Endodermal cell (in vitro differentiated cells): Measurements from ENCODE around the gene DCAF10. TPM values are rescaled to one million over a fixed set of nuclear protein-coding genes. Genes with fewer than 3 reads are reported as not detected.

Experiments
- DNase-seq: peaks from one replicate; pipeline ENCODE4 v3.0.0-alpha.2; 2017
- H3K27ac ChIP-seq: 2 replicates; pipeline ENCODE4 v1.5.1; 2013; ENCODE audit warnings: mild to moderate bottlenecking, low read depth, low read length, moderate library complexity
- H3K27me3 ChIP-seq: 2 replicates; pipeline ENCODE4 v1.6.1; 2013; ENCODE audit warnings: mild to moderate bottlenecking, low read length, moderate library complexity; ENCODE audit not compliant: insufficient read depth, control insufficient read depth, poor library complexity, severe bottlenecking
- H3K36me3 ChIP-seq: 2 replicates; pipeline ENCODE4 v1.7.0; 2013; ENCODE audit warnings: mild to moderate bottlenecking, low read length, moderate library complexity; ENCODE audit not compliant: control insufficient read depth, insufficient read depth
- H3K4me1 ChIP-seq: one replicate; pipeline ENCODE4 v1.7.0; 2013; ENCODE audit warnings: low read length; ENCODE audit not compliant: control insufficient read depth, insufficient read depth
- H3K4me3 ChIP-seq: 2 replicates; pipeline ENCODE4 v1.5.1; 2013; ENCODE audit warnings: mild to moderate bottlenecking, low read length, moderate library complexity
- H3K9ac ChIP-seq: 2 replicates; pipeline ENCODE4 v1.6.1; 2013; ENCODE audit warnings: mild to moderate bottlenecking, low read length, moderate library complexity; ENCODE audit not compliant: poor library complexity, severe bottlenecking; ENCODE audit errors: extremely low read depth
- H3K9me3 ChIP-seq: 2 replicates; pipeline ENCODE4 v1.6.1; 2013; ENCODE audit warnings: mild to moderate bottlenecking, low read length, moderate library complexity; ENCODE audit not compliant: control insufficient read depth
- H3K27ac Mint-ChIP-seq: 2 replicates; pipeline ENCODE4 v1.8.0; 2020; ENCODE audit warnings: mixed read lengths
- H3K27me3 Mint-ChIP-seq: 2 replicates; pipeline ENCODE4 v1.8.0; 2021; ENCODE audit warnings: mild to moderate bottlenecking, mixed read lengths; ENCODE audit not compliant: insufficient read depth
- H3K36me3 Mint-ChIP-seq: 2 replicates; pipeline ENCODE4 v1.8.0; 2020; ENCODE audit warnings: low read depth, mixed read lengths
- H3K4me1 Mint-ChIP-seq: 2 replicates; pipeline ENCODE4 v1.8.0; 2020; ENCODE audit warnings: mixed read lengths
- H3K4me3 Mint-ChIP-seq: 2 replicates; pipeline ENCODE4 v1.8.0; 2020; ENCODE audit warnings: mild to moderate bottlenecking, moderate library complexity, mixed read lengths
- H3K9me3 Mint-ChIP-seq: 2 replicates; pipeline ENCODE4 v1.8.0; 2020; ENCODE audit warnings: mild to moderate bottlenecking, mixed read lengths
- CTCF ChIP-seq: fragments of 200-600 bp; sonication (generic); conservative IDR thresholded peaks from 2 replicates; pipeline ENCODE4 v1.5.0; 2021; ENCODE audit warnings: antibody characterized with exemption, mild to moderate bottlenecking
- WGBS, 2 experiments: methylation state at CpG; one replicate each; pipeline versions ENCODE4 v1.1.5 to v1.1.7; 2013; ENCODE audit warnings: missing lambda C conversion rate in 2 of 2, mixed read lengths in 1 of 2; ENCODE audit not compliant: insufficient coverage in 1 of 2, insufficient read length in 1 of 2; 5-methylcytosine and 5-hydroxymethylcytosine counted together
- total RNA-seq, 2 donors: library from RNA; stranded (reverse); fragmentation: NEBNext Ultra II Directional in 1 of 2; extraction: Animal tissue kit (Norgen Biotek cat#: 25700) in 1 of 2; gene quantifications; 2 replicates in 1 of 2; 3 replicates in 1 of 2; pipeline ENCODE4 v1.2.1, GENCODE V29; 2021

The DCAF10 gene
- total RNA-seq, 2 donors from 2014 or later = 24.0 to 26.3 TPM

- Histone ChIP-seq H3K27me3 (no peaks in the 10 kb centered on the region), H3K4me1 (no peaks in the 10 kb centered on the region), H3K9me3 (no peaks in the 10 kb centered on the region), H3K27ac (no peak overlapping the region), H3K9ac (no peak overlapping the region), H3K36me3 (peaks cover 71% of the 10 kb centered on the region), H3K4me3 (no peak overlapping the region)
- WGBS, 2 experiments = 90 to 91% methylated on average over 2 to 5 of the region's 5 CpGs
- TF ChIP-seq CTCF = no peak
- no peaks in the 10 kb centered on the region for H3K9me3 Mint-ChIP-seq
- DNase-seq = no peak
- H3K4me3 Mint-ChIP-seq = no peak overlapping the region
- H3K27me3 Mint-ChIP-seq = no peaks in the 10 kb centered on the region
- H3K27ac Mint-ChIP-seq = no peak overlapping the region
- peaks cover 65% of the 10 kb centered on the region for H3K36me3 Mint-ChIP-seq
- H3K4me1 Mint-ChIP-seq = no peaks in the 10 kb centered on the region
Measured at GRCh38 chr9:37776328-37776727, 24.3 kb upstream of the DCAF10 start.

GRCh38 chr9:37778534-37778933, 22.1 kb upstream of the DCAF10 start:
- Histone ChIP-seq H3K27ac (no peak overlapping the region), H3K4me1 (no peaks in the 10 kb centered on the region), H3K36me3 (peaks cover 82% of the 10 kb centered on the region), H3K27me3 (no peaks in the 10 kb centered on the region), H3K4me3 (no peak overlapping the region), H3K9me3 (no peaks in the 10 kb centered on the region), H3K9ac (no peak overlapping the region)
- H3K36me3 Mint-ChIP-seq = peaks cover 66% of the 10 kb centered on the region
- no peaks in the 10 kb centered on the region for H3K27me3 Mint-ChIP-seq
- DNase-seq = no peak
- no peak overlapping the region for H3K27ac Mint-ChIP-seq
- peaks cover 5% of the 10 kb centered on the region for H3K4me1 Mint-ChIP-seq
- WGBS, 2 experiments = 94% methylated on average over 2 of the region's 2 CpGs; no CpG with 5 or more reads in 1 of the 2 experiments
- H3K4me3 Mint-ChIP-seq = no peak overlapping the region
- no peaks in the 10 kb centered on the region for H3K9me3 Mint-ChIP-seq
- no peak for TF ChIP-seq CTCF

GRCh38 chr9:37784291-37784615, 16.3 kb upstream of the DCAF10 start:
- peaks cover 5% of the 10 kb centered on the region for H3K4me1 Mint-ChIP-seq
- no peak for TF ChIP-seq CTCF
- WGBS, 2 experiments = 0 to 2% methylated on average over 6 of the region's 6 CpGs

More at GRCh38 chr9:37784291-37784615, 16.3 kb upstream of the DCAF10 start:
- Histone ChIP-seq H3K9ac (peak overlapping the region; percentile 48), H3K27me3 (peaks cover 8% of the 10 kb centered on the region), H3K4me1 (no peaks in the 10 kb centered on the region), H3K36me3 (peaks cover 42% of the 10 kb centered on the region), H3K4me3 (peak overlapping the region; percentile 88), H3K27ac (no peak overlapping the region), H3K9me3 (no peaks in the 10 kb centered on the region)
- no peak for DNase-seq
- Mint-ChIP-seq H3K27me3 (peaks cover 29% of the 10 kb centered on the region), H3K9me3 (no peaks in the 10 kb centered on the region), H3K4me3 (peak overlapping the region; percentile 96), H3K36me3 (peaks cover 37% of the 10 kb centered on the region), H3K27ac (peak overlapping the region; percentile 92)
